Motor neuron (in vitro differentiated cells): Measurements from ENCODE around the gene DHX36. TPM values are rescaled to one million over a fixed set of nuclear protein-coding genes. Genes with fewer than 3 reads are reported as not detected.
A peak's percentile ranks its signal among the peaks of the same experiment; 100 is the strongest.

ENCODE experiments used
- ATAC-seq, 8 experiments: fragments of 200-7000 bp; cut with Tn5 transposase; replicated peaks in 6 of 8; 2 replicates each; pipeline ENCODE4 v1.8.0; 2021; ENCODE audit warnings: mild to moderate bottlenecking in 8 of 8, moderate library complexity in 8 of 8
- H3K27ac ChIP-seq, 2 donors: fragments of 250-450 bp; sonication (Bioruptor Pico); 2 replicates each; pipeline ENCODE4 v1.9.0; 2021; ENCODE audit warnings: antibody characterized with exemption in 2 of 2, mild to moderate bottlenecking in 2 of 2, moderate library complexity in 1 of 2
- H3K4me1 ChIP-seq, 2 donors: fragments of 250-450 bp; sonication (Bioruptor Pico); replicated peaks in 1 of 2; 2 replicates each; pipeline ENCODE4 v1.6.1; 2021; ENCODE audit warnings: antibody characterized with exemption in 2 of 2, mild to moderate bottlenecking in 2 of 2, moderate library complexity in 1 of 2
- H3K4me3 ChIP-seq, 5 donors: fragments of 250-450 bp; sonication (Bioruptor Pico); 2 replicates each; pipeline ENCODE4 v1.9.0; 2021; ENCODE audit warnings: antibody characterized with exemption in 5 of 5, mild to moderate bottlenecking in 5 of 5, moderate library complexity in 4 of 5
- whole genome bisulfite sequencing, 10 experiments: fragments of 450-650 bp; shearing (Covaris generic); methylation state at CpG; one replicate each; pipeline ENCODE4 v1.0.0; 2022; 5-methylcytosine and 5-hydroxymethylcytosine counted together
- in situ Hi-C, 9 experiments: fragments of 400-800 bp; cut with MboI; loops; one replicate each; pipeline ENCODE4 v1.15.0; 2021; ENCODE audit warnings: low sequenced_read_pairs in 9 of 9, low pct_unique_long_range_greater_than_20kb in 2 of 9; ENCODE audit not compliant: unreplicated experiment in 9 of 9
- total RNA-seq, 8 experiments: library from RNA; unstranded; fragments of 300-600 nt; gene quantifications; 2 replicates each; pipeline versions ENCODE4 v1.2.3 to v1.2.4, GENCODE V29; 2022

DHX36 gene
- total RNA-seq, 8 experiments from 2014 or later: 49.7 to 143 (median 67.0) TPM

DNA sequence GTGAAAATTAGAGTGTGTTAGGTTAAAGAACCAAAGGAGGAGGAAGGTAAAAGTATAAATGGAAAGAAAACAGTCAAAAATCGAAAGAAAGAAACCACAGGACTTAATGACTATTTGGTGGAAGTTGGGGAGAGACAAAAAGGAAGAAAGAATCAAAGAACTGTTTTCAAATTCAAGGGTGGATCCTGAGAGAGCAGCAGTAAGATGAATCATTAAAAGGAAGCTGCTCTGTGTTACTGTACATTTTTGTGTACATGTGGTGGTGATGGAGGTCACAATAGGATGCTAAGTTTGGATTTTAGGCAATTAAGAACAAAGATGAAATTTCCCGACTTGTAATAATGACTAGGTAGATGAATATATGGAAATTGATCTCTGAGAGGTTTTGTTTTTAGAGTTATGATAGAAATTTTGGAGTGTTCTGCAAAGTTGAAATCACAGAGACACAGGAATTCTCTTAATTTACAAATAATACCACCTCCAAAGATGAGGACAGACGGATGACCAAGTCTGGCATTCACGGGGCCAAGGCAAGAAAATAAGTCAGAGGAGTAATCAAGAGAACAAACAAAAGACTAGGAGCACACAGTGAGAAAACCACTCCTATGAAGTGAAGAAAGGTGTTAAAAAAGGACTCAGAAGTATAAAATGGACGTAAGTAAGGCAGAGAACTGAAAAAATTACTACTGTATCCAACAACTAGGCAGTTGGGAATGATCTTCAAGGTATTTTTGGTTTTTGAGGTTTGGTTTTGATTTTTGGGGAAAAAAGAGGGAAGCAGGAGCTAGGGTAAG lies 7.1 kb downstream of the DHX36 start:
- H3K4me1 ChIP-seq: peaks cover 5 to 35% of the 10 kb centered on the region in 2 donors
- H3K27ac ChIP-seq: no peak overlapping the region
- WGBS, 10 experiments: 59 to 94% (median 85%) methylated on average over 3 to 5 of the region's 5 CpGs
- H3K4me3 ChIP-seq: no peak overlapping the region
- peak in 1 of 8 experiments; percentile 59 for ATAC-seq
- in situ Hi-C loops: no loop called here

DNA sequence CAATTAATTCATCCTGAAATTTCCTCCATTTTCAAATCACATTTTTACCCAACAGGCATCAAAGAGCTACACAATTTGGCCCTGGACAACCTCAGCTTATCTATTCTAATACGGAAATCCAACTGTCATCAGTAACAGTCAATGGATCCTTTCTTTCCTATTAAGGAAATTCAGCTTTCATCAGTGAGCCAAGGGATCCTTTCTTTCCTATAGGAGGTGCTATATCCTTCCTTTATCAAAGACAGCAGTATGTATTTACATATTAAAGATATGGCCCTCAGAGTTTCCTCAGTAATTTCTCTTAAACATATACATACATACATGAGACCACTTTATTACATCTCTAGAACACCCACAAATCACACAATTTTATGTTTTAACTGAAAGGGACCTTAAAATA lies 10.1 kb downstream of the DHX36 start:
- no peak for ATAC-seq
- Histone ChIP-seq H3K4me1 (peaks cover 2 to 16% of the 10 kb centered on the region in 2 donors), H3K27ac (no peak overlapping the region), H3K4me3 (no peak overlapping the region)
- in situ Hi-C loops: no loop called here
- WGBS, 10 experiments: 29 to 100% (median 100%) methylated on average over 1 of the region's 1 CpG; no CpG with 5 or more reads in 2 of the 10 experiments

DNA sequence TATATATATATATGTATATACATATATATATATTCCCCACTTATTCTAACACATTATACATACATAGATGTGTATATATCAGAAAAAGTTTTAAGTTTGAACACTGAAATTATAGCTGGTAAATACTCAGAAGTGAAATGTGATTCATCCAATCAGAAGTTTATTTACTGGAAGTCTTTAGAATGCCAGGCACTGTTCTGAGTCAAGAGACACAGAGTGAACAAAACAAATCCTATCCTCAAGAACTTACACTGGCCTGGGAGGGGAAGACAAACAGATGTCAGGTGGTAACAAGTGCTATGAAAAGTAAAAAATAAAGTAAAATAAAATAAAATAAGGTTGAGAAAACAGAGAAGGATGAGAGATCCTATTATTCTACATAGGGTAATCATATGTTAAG lies 13.4 kb downstream of the DHX36 start:
- no peak overlapping the region for H3K27ac ChIP-seq
- in situ Hi-C loops: no loop called here
- no peak overlapping the region for H3K4me3 ChIP-seq
- peak in 2 of 8 experiments; percentile 31 to 64 for ATAC-seq
- H3K4me1 ChIP-seq: no peaks in the 10 kb centered on the region

DNA sequence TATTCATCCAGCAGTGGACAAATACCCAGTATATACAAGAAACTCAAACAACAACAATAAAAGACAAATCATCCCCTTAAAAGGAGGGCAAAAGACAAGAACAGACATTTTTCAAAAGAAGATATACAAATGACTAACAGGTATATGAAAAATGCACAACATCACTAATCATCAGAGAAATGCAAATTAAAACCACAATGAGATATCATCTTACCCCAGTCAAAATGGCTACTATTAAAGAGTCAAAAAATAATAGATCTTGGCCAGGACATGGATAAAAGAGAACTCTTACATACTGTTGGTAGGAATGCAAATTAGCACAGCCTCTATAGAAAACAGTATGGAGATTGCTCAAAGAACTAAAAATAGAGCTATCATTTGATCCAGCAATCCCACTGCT lies 16.9 kb downstream of the DHX36 start:
- Histone ChIP-seq H3K27ac (no peak overlapping the region), H3K4me1 (no peaks in the 10 kb centered on the region), H3K4me3 (no peak overlapping the region)
- no peak for ATAC-seq
- in situ Hi-C loops: no loop called here

DNA sequence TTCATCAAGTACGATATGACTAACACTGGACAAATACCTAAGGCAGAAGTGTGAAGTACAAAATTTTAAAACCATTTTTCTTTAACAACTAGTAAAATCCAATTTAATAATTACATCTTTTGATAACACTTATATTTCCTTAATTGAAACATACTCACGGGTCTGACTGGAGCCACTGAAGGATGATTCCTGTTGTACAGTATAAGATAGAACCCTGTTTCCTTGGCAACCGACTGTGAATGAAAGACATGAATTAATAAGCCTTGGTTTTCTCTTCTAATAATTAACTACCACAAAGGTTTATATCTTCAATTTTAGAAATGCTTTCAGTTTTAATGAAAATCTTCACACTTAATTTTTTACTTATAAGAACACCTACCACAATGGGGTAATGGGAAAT lies 19.4 kb downstream of the DHX36 start:
- Histone ChIP-seq H3K4me1 (no peaks in the 10 kb centered on the region), H3K27ac (no peak overlapping the region), H3K4me3 (no peak overlapping the region)
- in situ Hi-C loops: no loop called here
- no peak for ATAC-seq
- 95 to 100% (median 100%) methylated on average over 1 to 3 of the region's 3 CpGs for WGBS, 10 experiments

DNA sequence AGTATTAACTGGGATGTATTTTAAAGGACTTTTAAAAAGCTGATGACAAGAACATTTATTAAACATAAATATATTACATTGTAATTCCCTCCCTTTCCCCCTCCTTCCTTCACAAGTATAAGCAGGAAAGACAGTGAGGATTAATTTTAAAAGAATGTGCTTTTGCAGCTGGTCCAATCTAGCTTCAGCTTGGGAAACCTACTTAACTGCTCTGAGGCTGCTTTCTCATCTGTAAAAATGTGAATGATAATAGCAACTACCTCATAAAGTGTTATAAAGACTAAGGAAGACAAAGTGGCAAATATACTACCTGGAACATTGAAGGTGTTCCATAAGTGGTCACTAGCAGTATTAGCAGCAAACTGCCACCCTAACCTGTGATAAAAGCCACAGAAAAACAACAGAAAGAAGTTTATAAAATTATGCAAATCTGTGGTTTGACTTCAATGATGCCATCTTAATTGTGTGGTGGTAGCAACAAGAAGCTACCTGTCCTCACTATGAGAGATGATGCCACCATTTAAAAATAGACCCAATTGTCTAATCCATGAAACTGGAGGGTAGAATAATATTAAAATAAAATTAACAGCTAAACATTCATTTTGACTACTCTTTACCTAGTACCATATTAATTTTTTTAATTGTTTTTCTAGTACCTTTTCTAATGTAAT lies 20.0 kb downstream of the DHX36 start:
- no peak overlapping the region for H3K4me3 ChIP-seq
- H3K27ac ChIP-seq: no peak overlapping the region
- ATAC-seq: no peak
- H3K4me1 ChIP-seq: no peaks in the 10 kb centered on the region
- in situ Hi-C loops: no loop called here

DNA sequence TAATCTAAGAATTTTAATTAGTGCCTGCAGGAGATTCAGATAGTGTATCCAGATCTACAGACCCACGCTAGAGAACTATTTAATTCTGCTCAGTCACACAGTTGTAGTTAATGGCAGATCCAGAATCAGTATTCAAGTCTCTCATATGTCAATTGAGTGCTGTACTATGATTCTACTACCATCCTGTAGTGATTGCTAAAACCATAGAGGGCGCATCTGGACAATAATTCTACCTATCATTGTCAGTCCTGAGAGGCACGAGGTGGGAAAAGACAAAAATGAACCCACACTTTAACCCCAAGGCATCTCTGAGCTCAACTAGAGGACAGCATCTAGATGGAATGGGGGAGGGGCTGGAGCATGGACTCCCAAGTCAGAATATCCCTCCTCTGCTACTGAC lies 22.7 kb downstream of the DHX36 start:
- no peaks in the 10 kb centered on the region for H3K4me1 ChIP-seq
- ATAC-seq: peak in 1 of 8 experiments; percentile 50
- in situ Hi-C loops: no loop called here
- H3K4me3 ChIP-seq: no peak overlapping the region
- no peak overlapping the region for H3K27ac ChIP-seq
- WGBS, 10 experiments: 0 to 100% (median 90%) methylated on average over 1 to 3 of the region's 3 CpGs; no CpG with 5 or more reads in 3 of the 10 experiments

DNA sequence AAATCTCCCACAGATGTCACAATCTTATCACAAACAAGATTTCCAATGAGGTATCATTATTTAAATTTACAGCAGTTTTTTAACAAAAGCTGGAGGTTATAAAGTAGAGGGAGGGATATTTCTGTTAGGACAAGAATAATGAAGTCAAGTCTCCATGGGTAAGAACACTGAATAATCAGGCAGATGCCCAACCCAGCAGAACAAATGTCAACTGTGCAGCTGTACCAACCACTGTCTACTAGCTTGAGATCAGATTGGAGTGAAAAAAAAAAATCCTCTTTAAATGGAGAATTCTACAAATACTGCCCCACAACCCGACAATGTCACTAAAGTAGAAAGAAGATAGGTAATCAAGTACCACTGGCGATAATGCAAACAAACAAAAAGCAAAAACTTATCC lies 30.3 kb downstream of the DHX36 start:
- no peak overlapping the region for H3K27ac ChIP-seq
- H3K4me3 ChIP-seq: no peak overlapping the region
- WGBS, 10 experiments: 94 to 100% (median 100%) methylated on average over 1 to 2 of the region's 2 CpGs; no CpG with 5 or more reads in 2 of the 10 experiments
- in situ Hi-C loops: no loop called here
- no peaks in the 10 kb centered on the region for H3K4me1 ChIP-seq
- ATAC-seq: no peak

DNA sequence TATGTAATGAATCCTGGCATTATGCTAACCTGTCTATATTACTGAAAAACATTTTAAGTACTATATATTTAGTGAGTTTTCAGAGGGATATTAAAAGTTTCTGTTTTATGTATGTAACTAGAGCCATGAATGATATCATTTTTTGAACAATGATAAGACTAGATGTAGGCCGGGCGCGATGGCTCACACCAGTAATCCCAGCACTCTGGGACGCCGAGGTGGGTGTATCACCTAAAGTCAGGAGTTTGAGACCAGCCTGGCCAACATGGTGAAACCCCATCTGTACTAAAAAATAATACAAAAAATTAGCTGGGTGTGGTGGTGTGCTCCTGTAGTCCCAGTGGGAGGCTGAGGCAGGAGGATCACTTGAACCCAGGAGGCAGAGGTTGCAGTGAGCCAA lies 34.1 kb downstream of the DHX36 start:
- in situ Hi-C loops: no loop called here
- H3K4me3 ChIP-seq: no peak overlapping the region
- no peak overlapping the region for H3K27ac ChIP-seq
- H3K4me1 ChIP-seq: no peaks in the 10 kb centered on the region
- WGBS, 10 experiments: 95 to 100% (median 98%) methylated on average over 1 to 5 of the region's 5 CpGs; no CpG with 5 or more reads in 5 of the 10 experiments
- ATAC-seq: no peak

DNA sequence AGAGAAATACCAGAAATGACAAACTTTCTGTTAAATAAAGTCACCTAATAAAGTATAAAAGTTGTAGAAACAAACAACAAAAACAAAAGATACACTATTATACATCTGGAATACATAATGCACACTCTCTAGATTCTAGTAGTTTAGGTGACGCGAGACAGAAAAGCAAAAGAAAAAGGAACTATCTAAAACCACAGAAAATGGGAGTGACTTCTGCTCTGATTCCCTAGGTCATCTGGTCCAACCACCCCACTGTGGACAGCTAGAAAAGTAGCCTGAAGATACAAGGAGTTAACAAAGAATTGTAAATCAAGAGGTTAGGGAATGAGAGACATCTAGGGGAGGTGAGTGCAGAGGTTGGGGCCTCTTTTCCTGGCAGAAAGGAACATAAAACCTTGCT lies 39.1 kb downstream of the DHX36 start:
- Histone ChIP-seq H3K4me1 (no peaks in the 10 kb centered on the region), H3K4me3 (no peak overlapping the region), H3K27ac (no peak overlapping the region)
- 94 to 100% (median 100%) methylated on average over 1 to 2 of the region's 2 CpGs; no CpG with 5 or more reads in 1 of the 10 experiments for WGBS, 10 experiments
- no peak for ATAC-seq
- in situ Hi-C loops: no loop called here

DNA sequence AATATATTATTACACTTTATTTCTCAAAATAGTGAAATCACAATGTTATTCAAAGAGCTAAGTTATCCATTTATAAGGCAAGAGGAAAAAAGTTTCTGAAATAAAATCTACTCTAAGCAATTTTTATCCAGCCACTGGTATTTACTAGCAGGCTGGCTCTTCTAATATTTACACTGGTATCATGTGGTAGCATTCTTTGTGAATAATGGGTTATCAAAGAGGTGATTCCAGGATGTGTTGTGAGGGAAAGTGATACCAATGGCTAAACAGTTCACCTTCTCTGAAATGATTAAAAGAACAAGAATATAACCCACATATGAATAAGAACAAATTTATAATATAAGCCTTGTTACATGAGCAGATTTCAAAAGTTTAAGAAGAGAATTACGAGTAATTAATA lies 44.1 kb downstream of the DHX36 start:
- in situ Hi-C loops: no loop called here
- Histone ChIP-seq H3K27ac (no peak overlapping the region), H3K4me3 (no peak overlapping the region), H3K4me1 (no peaks in the 10 kb centered on the region)
- 90 to 100% (median 100%) methylated on average over 1 of the region's 1 CpG; no CpG with 5 or more reads in 1 of the 10 experiments for WGBS, 10 experiments
- peak in 1 of 8 experiments; percentile 64 for ATAC-seq

DNA sequence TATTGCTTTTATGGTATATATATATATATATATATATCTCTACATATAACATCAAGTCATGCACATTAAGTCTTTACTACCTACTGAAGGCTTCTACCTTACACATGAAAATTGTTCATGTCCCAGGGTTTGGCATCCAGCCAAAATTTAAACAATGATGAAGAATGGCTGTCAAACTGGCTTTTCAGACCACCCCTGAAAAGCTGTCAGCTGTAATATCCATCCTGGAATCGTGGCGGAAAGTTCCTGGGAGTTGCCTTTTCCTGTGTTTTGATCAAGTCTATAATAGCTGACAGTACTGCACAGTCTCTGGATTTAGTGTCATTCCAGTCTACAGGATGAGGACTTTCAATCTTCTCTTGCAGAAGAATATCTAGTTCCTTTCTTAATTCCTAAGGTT lies 48.3 kb downstream of the DHX36 start:
- no peak for ATAC-seq
- WGBS, 10 experiments: 75 to 100% (median 97%) methylated on average over 1 to 2 of the region's 2 CpGs; no CpG with 5 or more reads in 2 of the 10 experiments
- in situ Hi-C loops: no loop called here
- H3K4me1 ChIP-seq: no peaks in the 10 kb centered on the region
- no peak overlapping the region for H3K4me3 ChIP-seq
- no peak overlapping the region for H3K27ac ChIP-seq

DNA sequence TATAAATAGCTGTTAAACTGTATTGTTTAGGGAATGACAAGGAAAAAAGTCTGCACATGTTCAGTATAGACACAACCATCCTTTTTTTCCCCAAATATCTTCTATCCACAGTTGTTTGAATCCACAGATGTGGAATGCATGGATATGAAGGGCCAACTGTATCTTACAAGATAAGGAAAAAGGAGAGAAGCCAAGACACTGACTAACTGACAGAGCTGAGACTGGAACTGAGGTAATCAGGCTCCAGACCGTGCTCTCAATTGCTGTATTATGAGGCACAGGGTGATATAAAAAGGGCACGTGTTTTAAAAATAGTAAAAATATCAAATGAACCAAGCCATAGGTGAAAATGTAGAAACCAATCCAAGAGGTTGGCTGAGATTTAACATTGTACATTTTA lies 49.0 kb downstream of the DHX36 start:
- in situ Hi-C loops: no loop called here
- no peak overlapping the region for H3K27ac ChIP-seq
- no peak for ATAC-seq
- no peak overlapping the region for H3K4me3 ChIP-seq
- no peaks in the 10 kb centered on the region for H3K4me1 ChIP-seq
- WGBS, 10 experiments: 92 to 100% (median 100%) methylated on average over 1 to 2 of the region's 2 CpGs

DNA sequence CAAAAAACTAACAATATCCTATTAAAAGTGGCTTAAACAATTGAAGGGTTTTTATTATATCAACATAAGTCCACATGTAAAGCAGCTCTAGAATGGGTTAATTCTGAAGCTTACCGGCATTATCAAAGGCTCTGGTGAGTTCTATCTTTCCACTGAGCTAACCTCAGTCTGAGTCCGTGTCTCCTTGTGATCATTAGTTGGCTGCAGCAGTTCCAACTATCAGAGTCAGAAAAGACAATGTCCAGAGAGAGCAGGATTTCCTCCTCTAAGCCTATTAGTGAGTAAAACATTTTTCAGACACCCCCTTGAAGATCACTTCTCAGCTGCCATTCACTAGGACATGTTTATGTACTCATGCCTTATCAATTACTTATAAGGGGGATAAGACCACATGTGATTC lies 49.9 kb downstream of the DHX36 start:
- H3K4me1 ChIP-seq: no peaks in the 10 kb centered on the region
- no peak for ATAC-seq
- in situ Hi-C loops: loop anchor here in 1 of 9 experiments (25.0 kb wide), 1 partner anchor 1237 kb away; no protein-coding TSS in a partner anchor
- WGBS, 10 experiments: 25 to 100% (median 86%) methylated on average over 1 to 2 of the region's 2 CpGs; no CpG with 5 or more reads in 3 of the 10 experiments
- no peak overlapping the region for H3K27ac ChIP-seq
- no peak overlapping the region for H3K4me3 ChIP-seq
